Mucosa of descending colon (tissue), 3 donors: ENCODE data around the gene PRKCE. TPM values are rescaled to one million over a fixed set of nuclear protein-coding genes. Genes with fewer than 3 reads are reported as not detected.

Experiments
- ATAC-seq: fragments of 200-7000 bp; cut with Tn5 transposase; one replicate; pipeline ENCODE4 v1.9.1; 2020; ENCODE audit warnings: mild to moderate bottlenecking, moderate library complexity
- DNase-seq, 3 donors: peaks; one replicate each; pipeline ENCODE4 v3.0.0-alpha.2; 2020
- H3K36me3 ChIP-seq: fragments of 200-600 bp; one replicate; pipeline ENCODE4 v1.8.0; 2021; ENCODE audit warnings: low read depth, mild to moderate bottlenecking
- H3K4me1 ChIP-seq: fragments of 200-600 bp; one replicate; pipeline ENCODE4 v1.8.0; 2021; ENCODE audit warnings: low read depth, mild to moderate bottlenecking
- H3K4me3 ChIP-seq: fragments of 200-600 bp; one replicate; pipeline ENCODE4 v1.8.0; 2021; ENCODE audit warnings: mild to moderate bottlenecking
- H3K9me3 ChIP-seq: fragments of 200-600 bp; one replicate; pipeline ENCODE4 v1.8.0; 2021; ENCODE audit warnings: mild to moderate bottlenecking
- CTCF ChIP-seq: fragments of 200-600 bp; IDR thresholded peaks from one replicate; pipeline ENCODE4 v1.8.0; 2022; ENCODE audit warnings: antibody characterized with exemption, mild to moderate bottlenecking
- intact Hi-C, 2 donors: fragments of 100-400 bp; cut with DNase I in 1 of 2; cut with micrococcal nuclease in 1 of 2; formaldehyde crosslinking; loops; one replicate each; pipeline versions ENCODE4 v1.11.0 to v1.11.1; 2022; cut with DNase I, micrococcal nuclease
- total RNA-seq, 3 donors: library from RNA; stranded (reverse); fragmentation: NEBNext Ultra II Directional in 2 of 3; extraction: Animal tissue kit (Norgen Biotek cat#: 25700) in 2 of 3; gene quantifications; one replicate each; pipeline versions ENCODE4 v1.2.1 to v1.2.4, GENCODE V29; 2021 to 2023
- donor health status: DM: no; HTN: no; CAD: no; lungs with moderate emphysema.
- donor health status: DM: no; HTN: no; CAD: no.
- donor health status: DM: no; HTN: yes; CAD: no.

PRKCE gene
- total RNA-seq, 3 donors from 2014 or later = 24.5 to 52.0 (median 32.7) TPM

GRCh38 chr2:45699032-45699658 is 47.7 kb downstream of the PRKCE start:
- no peaks in the 10 kb centered on the region for H3K9me3 ChIP-seq
- H3K4me1 ChIP-seq = no peaks in the 10 kb centered on the region
- no peaks in the 10 kb centered on the region for H3K36me3 ChIP-seq
- ATAC-seq (no peak), DNase-seq (no peak)
- H3K4me3 ChIP-seq = no peak overlapping the region
- intact Hi-C loops = no loop called here
- no peak for TF ChIP-seq CTCF

- H3K4me3 ChIP-seq = no peak overlapping the region
- intact Hi-C loops = no loop called here
- no peaks in the 10 kb centered on the region for H3K36me3 ChIP-seq
- ATAC-seq = peak; percentile 44
- TF ChIP-seq CTCF = no peak
- H3K9me3 ChIP-seq = no peaks in the 10 kb centered on the region
- no peaks in the 10 kb centered on the region for H3K4me1 ChIP-seq
- peak in 1 of 3 donors; percentile 23 for DNase-seq
Observed at GRCh38 chr2:45700407-45701013, 49.0 kb downstream of the PRKCE start.

GRCh38 chr2:45705233-45705632 is 53.8 kb downstream of the PRKCE start:
- no peak overlapping the region for H3K4me3 ChIP-seq
- ATAC-seq (no peak), DNase-seq (no peak)
- no peaks in the 10 kb centered on the region for H3K9me3 ChIP-seq
- TF ChIP-seq CTCF = no peak
- intact Hi-C loops = no loop called here
- H3K4me1 ChIP-seq = no peaks in the 10 kb centered on the region
- no peaks in the 10 kb centered on the region for H3K36me3 ChIP-seq

- no peaks in the 10 kb centered on the region for H3K4me1 ChIP-seq
- no peaks in the 10 kb centered on the region for H3K36me3 ChIP-seq
- no peak overlapping the region for H3K4me3 ChIP-seq
- no peak for TF ChIP-seq CTCF
- intact Hi-C loops = no loop called here
- DNase-seq (no peak), ATAC-seq (no peak)
- no peaks in the 10 kb centered on the region for H3K9me3 ChIP-seq
Observed at GRCh38 chr2:45706033-45706432, 54.6 kb downstream of the PRKCE start.

- no peak for ATAC-seq
- Histone ChIP-seq H3K36me3 (no peaks in the 10 kb centered on the region), H3K4me1 (no peaks in the 10 kb centered on the region), H3K9me3 (no peaks in the 10 kb centered on the region), H3K4me3 (no peak overlapping the region)
- no peak for DNase-seq
- TF ChIP-seq CTCF = no peak
- intact Hi-C loops = no loop called here
Observed at GRCh38 chr2:45707006-45707405, 55.5 kb downstream of the PRKCE start.
